Measurements from ENCODE around the gene MOB3C. TPM values are rescaled to one million over a fixed set of nuclear protein-coding genes. Genes with fewer than 3 reads are reported as not detected.

Gene MOB3C
- total and polyA plus RNA-seq, 11 donors, result 6.0 to 24.0 (median 10.5) TPM

DNA sequence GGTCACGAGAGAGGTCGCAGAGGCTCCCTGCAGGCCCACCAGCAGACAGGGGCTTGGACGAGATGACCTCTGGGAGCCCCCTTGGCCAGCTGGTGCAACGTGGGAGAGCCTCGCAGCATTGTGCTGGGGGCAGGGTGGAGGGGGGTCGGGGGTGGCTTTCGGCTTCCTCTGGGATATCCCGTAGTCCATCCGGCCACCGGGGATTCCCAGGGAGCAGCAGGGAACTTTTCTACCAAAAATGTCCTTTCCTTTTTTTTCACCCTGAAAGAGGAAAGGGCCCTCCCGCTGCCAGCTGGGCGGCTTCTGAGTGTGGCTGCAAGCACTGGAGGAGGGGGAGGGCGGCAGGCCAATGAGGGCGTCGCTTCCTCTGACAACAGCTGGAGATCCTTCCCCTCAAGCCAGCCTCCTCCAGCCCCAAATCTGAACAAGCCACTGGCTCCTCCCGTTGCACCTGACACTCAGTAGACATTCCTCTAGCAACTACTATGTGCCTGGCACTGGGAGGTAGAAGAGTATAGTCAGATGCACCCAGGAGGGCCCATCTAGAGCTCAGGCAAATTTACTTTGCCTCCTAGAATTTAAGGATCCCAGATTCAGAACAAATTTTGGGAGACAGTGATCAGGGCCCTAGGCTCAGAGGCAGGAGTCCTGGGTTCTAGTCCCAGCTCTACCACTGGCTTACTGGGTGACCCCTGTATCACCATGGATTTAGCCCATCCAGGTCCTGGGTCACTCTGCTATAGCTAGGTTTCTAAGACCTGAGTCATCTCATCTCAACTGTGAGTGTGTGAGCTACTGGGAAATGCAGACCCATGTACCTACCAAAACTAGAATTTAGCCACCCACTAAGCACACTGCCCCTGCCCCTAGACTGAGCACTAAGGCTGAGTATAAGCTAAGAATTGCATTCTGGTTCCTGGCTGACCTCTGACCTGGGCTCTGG lies 2.7 kb downstream of the MOB3C start:
- Histone ChIP-seq H3K36me3 (peaks cover 0 to 42% (median 28%) of the 10 kb centered on the region in 9 donors), H3K4me1 (peaks cover 7 to 62% (median 54%) of the 10 kb centered on the region in 12 donors), H3K27ac (peak overlapping the region; percentile 47 to 97 (median 75)), H3K4me3 (peak overlapping the region in 10 of 12 donors; percentile 16 to 82 (median 34)), H3K9me3 (no peaks in the 10 kb centered on the region), H3K27me3 (no peaks in the 10 kb centered on the region)
- ATAC-seq (peak; percentile 57 to 83 (median 67)), DNase-seq (peak; percentile 92 to 96 (median 94))
- TF ChIP-seq POLR2A (IDR thresholded peaks at IDR 0.05) (no peak), CTCF (IDR thresholded peaks at IDR 0.05) (no peak)
- 7 to 15% (median 10%) methylated on average over 12 to 16 of the region's 16 CpGs for WGBS, 4 donors
- intact Hi-C loops (cut with DNase I), result loop anchor here in 3 of 10 donors (10.0 kb wide), 2 partner anchors 51 to 101 kb away; partner anchors contain the start of genes EFCAB14 (in 2 of the 3) and ATPAF1 (in 1 of the 3)

DNA sequence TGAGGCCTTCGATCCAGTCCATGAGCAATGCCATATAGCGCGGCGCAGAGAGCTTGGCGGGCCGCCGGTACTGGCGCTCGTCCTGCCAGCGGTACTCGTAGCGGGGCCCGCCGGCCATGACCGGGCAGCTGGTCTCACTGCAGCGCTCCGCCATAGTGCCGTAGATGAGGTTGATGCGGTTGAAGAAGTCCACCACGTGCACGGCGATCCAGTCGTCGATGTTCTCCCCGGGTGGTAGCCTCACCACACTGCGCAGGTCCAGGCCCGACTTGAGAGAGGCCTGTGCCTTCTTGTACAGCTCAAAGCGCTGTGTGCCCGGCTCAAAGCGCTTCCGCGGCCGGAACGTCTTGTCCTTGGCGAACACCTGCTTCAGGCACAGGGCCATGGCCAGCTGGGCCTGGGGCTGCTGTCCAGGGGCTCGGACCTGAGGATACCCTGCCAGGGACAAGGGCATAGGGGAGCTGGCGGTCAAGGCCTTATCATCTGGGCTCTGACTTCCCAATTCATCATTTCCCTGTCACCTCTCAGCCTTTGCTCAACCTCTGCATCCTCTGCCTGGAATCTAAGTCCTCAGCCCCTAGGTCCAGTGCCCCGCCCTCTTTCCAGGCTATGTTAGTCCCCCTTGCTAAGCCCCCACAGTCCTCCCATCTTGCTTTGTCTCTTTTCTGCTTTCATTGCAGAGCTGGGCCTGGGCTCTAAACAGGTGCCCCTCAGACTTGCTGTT lies 3.5 kb downstream of the MOB3C start:
- DNase-seq, result peak in 1 of 5 donors; percentile 74
- H3K27ac ChIP-seq, result peak overlapping the region; percentile 47 to 97 (median 73)

DNA sequence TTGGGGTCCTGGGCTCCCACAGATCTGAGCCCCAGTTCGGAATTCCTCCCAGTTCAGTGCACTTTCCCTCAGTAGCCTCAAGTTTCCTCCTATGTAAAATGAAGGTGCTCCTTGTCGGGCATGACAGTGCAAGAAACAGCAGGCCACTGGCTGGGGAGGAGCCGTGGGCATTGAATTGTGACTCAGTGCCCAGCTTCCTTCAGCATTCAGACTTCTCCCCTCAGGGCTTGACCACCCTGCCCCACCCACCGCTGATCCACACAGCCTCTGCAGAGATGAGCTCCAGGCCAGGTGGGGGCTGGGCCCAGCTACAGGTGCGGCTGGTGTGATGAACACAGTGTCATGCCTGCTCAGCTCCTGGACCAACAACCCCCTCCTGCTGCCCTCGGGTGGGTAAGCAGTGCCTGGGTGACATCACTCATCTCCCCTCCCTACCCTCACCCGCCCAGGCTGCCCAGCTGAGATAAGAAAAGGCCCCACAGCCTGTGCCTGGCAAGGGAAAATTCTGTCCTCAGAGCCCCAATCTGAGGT lies 4.9 kb downstream of the MOB3C start:
- TF ChIP-seq CTCF (IDR thresholded peaks at IDR 0.05), result no peak
- Histone ChIP-seq H3K9me3 (no peaks in the 10 kb centered on the region), H3K4me3 (peak overlapping the region in 1 of 12 donors; percentile 7), H3K27ac (peak overlapping the region in 5 of 12 donors; percentile 21 to 42 (median 30)), H3K4me1 (peaks cover 7 to 70% (median 62%) of the 10 kb centered on the region in 12 donors), H3K36me3 (peaks cover 0 to 54% (median 38%) of the 10 kb centered on the region in 9 donors), H3K27me3 (no peaks in the 10 kb centered on the region)
- ATAC-seq (no peak), DNase-seq (no peak)
- intact Hi-C loops (cut with DNase I), result loop anchor here in 3 of 10 donors (10.0 kb wide), 2 partner anchors 53 to 103 kb away; partner anchors contain the start of genes EFCAB14 (in 2 of the 3) and ATPAF1 (in 1 of the 3)
- WGBS, 4 donors, result 62 to 73% (median 71%) methylated on average over 6 to 7 of the region's 7 CpGs

More for the DNA sequence above, 3.5 kb downstream of the MOB3C start:
- Histone ChIP-seq H3K4me1 (peaks cover 7 to 66% (median 57%) of the 10 kb centered on the region in 12 donors), H3K36me3 (peaks cover 0 to 50% (median 36%) of the 10 kb centered on the region in 9 donors), H3K4me3 (peak overlapping the region in 9 of 12 donors; percentile 25 to 82 (median 35)), H3K9me3 (no peaks in the 10 kb centered on the region), H3K27me3 (no peaks in the 10 kb centered on the region)
- TF ChIP-seq CTCF (IDR thresholded peaks at IDR 0.05), result no peak
- no peak for TF ChIP-seq POLR2A (IDR thresholded peaks at IDR 0.05)
- WGBS, 4 donors, result 80 to 93% (median 89%) methylated on average over 30 to 38 of the region's 38 CpGs
- no peak for ATAC-seq
- intact Hi-C loops (cut with DNase I), result loop anchor here in 3 of 10 donors (10.0 kb wide), 2 partner anchors 52 to 102 kb away; partner anchors contain the start of genes EFCAB14 (in 2 of the 3) and ATPAF1 (in 1 of the 3)

Data from heart left ventricle (tissue), 16 donors.